ENCODE measurements around the gene SEPTIN6. TPM values are rescaled to one million over a fixed set of nuclear protein-coding genes. Genes with fewer than 3 reads are reported as not detected.
A peak's percentile ranks its signal among the peaks of the same experiment; 100 is the strongest.

Gene SEPTIN6
- 14.2 and 19.0 TPM in 2 replicates for total RNA-seq (2012; rRNA removed)
- polyA plus RNA-seq (2012; rRNA removed): 13.9 and 16.2 TPM in 2 replicates
- 10.4 and 13.4 TPM in 2 replicates for polyA plus RNA-seq (2012; cell fraction: cytosol; rRNA removed)
- 6.4 and 11.3 TPM in 2 replicates for polyA plus RNA-seq (2012; cell fraction: nucleus; rRNA removed; ENCODE audit: low replicate concordance)
- Bru-seq, nascent RNA: percentile 56 among the genes with signal in this experiment
- BruChase-seq, experiment 1, labeled RNA remaining after a 6-hour chase: percentile 67 among the genes with signal in this experiment
- percentile 60 among the genes with signal in this experiment for BruChase-seq, experiment 2, labeled RNA remaining after a 2-hour chase
- long read RNA-seq, full-length matches to known transcripts: 23 of 34 reads
- long read RNA-seq, partial matches to known transcripts: 2 of 34 reads
- long read RNA-seq, other reads (novel, unspliced or antisense): 9 of 34 reads

- H2BK15ac ChIP-seq (ENCODE audit: low read depth, low read length): no peak within 1 kb of the TSS
- peak within 1 kb of the TSS; percentile 88 for H3K4me3 ChIP-seq (ENCODE audit: insufficient read depth, low read depth, low read length)
- peak within 1 kb of the TSS; percentile 93 for H2AFZ ChIP-seq (replicated peaks; ENCODE audit: low read length, poor library complexity)
- no TSS peak for BruUV-seq (replicated peaks)
- no peak within 1 kb of the TSS for H2AK5ac ChIP-seq (ENCODE audit: low read depth, low read length)
- peak within 1 kb of the TSS; percentile 47; the same call in 1 of the 2 replicates for H3K4ac ChIP-seq (ENCODE audit: low read depth, low read length)
- intact Hi-C loops (cut with micrococcal nuclease): loop anchor here (2.0 to 10.0 kb wide), 2 partner anchors 61 to 159 kb away; partner anchors contain the start of genes SOWAHD and UPF3B
- peak within 1 kb of the TSS; percentile 24 for H3K27ac ChIP-seq (ENCODE audit: insufficient read depth, low read length)
- peak within 1 kb of the TSS; percentile 42 for H3K4me2 ChIP-seq (ENCODE audit: low read depth, low read length)
- 0 out of 2 replicates have a peak, but pooled peaks cover 3% of the 10 kb centered on the region for H4K20me1 ChIP-seq (ENCODE audit: insufficient read depth, low read length)
- peak within 1 kb of the TSS; percentile 55 for H2AK9ac ChIP-seq (replicated peaks; ENCODE audit: low read depth, low read length, poor library complexity)
- no peak within 1 kb of the TSS for H2BK5ac ChIP-seq (ENCODE audit: low read depth, low read length, poor library complexity, severe bottlenecking)
- no CpG with 5 or more reads among the region's 59 CpGs for WGBS, 2 experiments (ENCODE audit: extremely low coverage in 2 of 2, insufficient read length in 1 of 2)
- peak within 1 kb of the TSS; percentile 35 to 60; a peak in 2 of 4 replicates for H4K8ac ChIP-seq (ENCODE audit: low read depth in 2 of 2, low read length in 2 of 2)
- H2BK120ac ChIP-seq (ENCODE audit: low read depth, low read length): peak within 1 kb of the TSS; percentile 34; the same call in 1 of the 2 replicates
- H3K56ac ChIP-seq (ENCODE audit: extremely low read depth, insufficient read depth, low read length): no peak within 1 kb of the TSS
- no peak within 1 kb of the TSS; the same call in 1 of the 2 replicates for H3K18ac ChIP-seq (ENCODE audit: low read depth, low read length)
- no peak within 1 kb of the TSS for H3K14ac ChIP-seq (replicated peaks; ENCODE audit: low read depth, low read length)
- H4K91ac ChIP-seq (ENCODE audit: insufficient read depth, low read depth, low read length): no peak within 1 kb of the TSS; the same call in 1 of the 2 replicates
- no peak within 1 kb of the TSS for H3K23ac ChIP-seq (ENCODE audit: low read depth, low read length)
- H3K9ac ChIP-seq (ENCODE audit: low read depth, low read length): peak within 1 kb of the TSS; percentile 55
- H3K36me3 ChIP-seq (ENCODE audit: control insufficient read depth, insufficient read depth, low read length): no peaks in the 10 kb centered on the region
- H2BK20ac ChIP-seq (ENCODE audit: low read depth, low read length): no peak within 1 kb of the TSS
- in situ Hi-C loops (cut with MboI; ENCODE audit: low sequenced_read_pairs): no loop called here
- CTCF ChIA-PET: interaction anchor here (0.6 to 1.0 kb wide), 2 partner anchors 9 to 96 kb away, joined by 3 to 8 read pairs; no protein-coding TSS in a partner anchor
- H3K79me1 ChIP-seq (ENCODE audit: low read depth in 1 of 2, low read length in 2 of 2): peaks cover 0 to 10% of the 10 kb centered on the region in 2 experiments; a peak in 2 of 4 replicates
- H3K4me1 ChIP-seq (ENCODE audit: control insufficient read depth, insufficient read depth, low read length): peaks cover 3% of the 10 kb centered on the region; the same call in 1 of the 2 replicates
- ATAC-seq (ENCODE audit: low read depth) (peak; percentile 79), DNase-seq (peak; percentile 52)
- dilution Hi-C loops (cut with HindIII; ENCODE audit: low sequenced_read_pairs, unreplicated experiment): no loop called here
- no peak within 1 kb of the TSS for H4K5ac ChIP-seq (ENCODE audit: low read depth, low read length)
- no peaks in the 10 kb centered on the region for H3K27me3 ChIP-seq (ENCODE audit: control insufficient read depth, insufficient read depth, low read length)
- H3K9me1 ChIP-seq (ENCODE audit: insufficient read depth, low read length): peaks cover 6% of the 10 kb centered on the region; the same call in 1 of the 2 replicates
- H3K9me3 ChIP-seq (ENCODE audit: control insufficient read depth, insufficient read depth, low read length): no peaks in the 10 kb centered on the region
- POLR2A ChIA-PET (ENCODE audit: unreplicated experiment): no interaction called here
- no peak for TF ChIP-seq FOS (IDR thresholded peaks at IDR 0.05; ENCODE audit: low read depth, low read length)
- peak; percentile 59 for TF ChIP-seq MAZ (IDR thresholded peaks at IDR 0.05; ENCODE audit: borderline replicate concordance, low read depth, low read length)
- no peak for TF ChIP-seq ELK1 (IDR thresholded peaks at IDR 0.05; ENCODE audit: borderline replicate concordance, low read depth, low read length)
- no peak for TF ChIP-seq NFE2L2 (IDR thresholded peaks at IDR 0.05; ENCODE audit: low read depth, low read length)
- peak; percentile 60 for TF ChIP-seq BHLHE40 (IDR thresholded peaks at IDR 0.05; ENCODE audit: low read depth, low read length)
- TF ChIP-seq RAD21 (IDR thresholded peaks at IDR 0.05; ENCODE audit: low read length): no peak
- no peak for TF ChIP-seq CEBPB (IDR thresholded peaks at IDR 0.05; ENCODE audit: low read depth, low read length)
- no peak for TF ChIP-seq MXI1 (IDR thresholded peaks at IDR 0.05; ENCODE audit: borderline replicate concordance, low read depth, low read length)
- no peak for TF ChIP-seq MAFK (IDR thresholded peaks at IDR 0.05; ENCODE audit: low read depth, low read length)
- peak; percentile 72; the same call in 1 of the 2 replicates for TF ChIP-seq POLR2A (IDR thresholded peaks at IDR 0.05; ENCODE audit: low read depth, low read length)
- no peak for TF ChIP-seq CHD1 (IDR thresholded peaks at IDR 0.05; ENCODE audit: low read depth, low read length)
- TF ChIP-seq RFX5 (IDR thresholded peaks at IDR 0.05; ENCODE audit: low read depth, low read length): no peak
Observed at GRCh38 chrX:119693040-119693995, at the start of gene SEPTIN6. Gene SEPTIN6, minus strand, starts transcription at chrX:119693168. Its CDS starts 63 bp downstream, at chrX:119693105.

All from IMR-90 (cell line).